UCSD-AML1 (cell line): Measurements from ENCODE around the gene SPTAN1.

ENCODE experiments used
- DNase-seq: peaks from one replicate; lab custom pipeline; 2025; ENCODE audit not compliant: unreplicated experiment; lab: John Stamatoyannopoulos, UW

The SPTAN1 gene

DNA sequence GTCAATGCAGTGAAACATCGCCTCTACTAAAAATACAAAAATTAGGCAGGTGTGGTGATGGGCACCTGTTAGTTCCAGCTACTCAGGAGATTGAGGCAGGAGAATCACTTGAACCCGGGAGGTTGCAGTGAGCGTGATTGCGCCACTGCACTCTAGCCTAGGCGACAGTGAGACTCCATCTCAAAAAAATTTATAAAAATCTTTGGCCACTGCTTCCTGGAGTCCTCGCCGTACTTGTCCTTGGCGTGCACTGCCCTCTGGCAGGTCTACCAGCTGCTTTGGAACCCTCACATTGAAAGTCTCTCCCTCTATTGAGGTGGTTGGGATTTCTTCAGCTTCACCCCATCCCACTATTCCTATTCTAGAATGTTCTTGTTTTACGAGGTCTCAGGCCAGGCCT lies 79.2 kb downstream of the SPTAN1 start:
- no peak for DNase-seq

DNA sequence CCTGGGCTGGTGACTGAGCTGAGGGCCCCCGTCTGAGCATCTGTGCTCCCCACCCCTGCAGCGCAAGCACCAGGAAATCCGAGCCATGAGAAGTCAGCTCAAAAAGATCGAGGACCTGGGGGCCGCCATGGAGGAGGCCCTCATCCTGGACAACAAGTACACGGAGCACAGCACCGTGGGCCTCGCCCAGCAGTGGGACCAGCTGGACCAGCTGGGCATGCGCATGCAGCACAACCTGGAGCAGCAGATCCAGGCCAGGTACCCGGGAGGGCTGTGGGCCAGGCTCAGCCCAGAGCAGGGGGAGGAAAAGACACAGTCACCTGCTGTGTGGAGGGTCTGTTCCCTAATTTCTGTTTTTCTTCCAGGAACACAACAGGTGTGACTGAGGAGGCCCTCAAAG lies 79.7 kb downstream of the SPTAN1 start:
- DNase-seq = no peak

DNA sequence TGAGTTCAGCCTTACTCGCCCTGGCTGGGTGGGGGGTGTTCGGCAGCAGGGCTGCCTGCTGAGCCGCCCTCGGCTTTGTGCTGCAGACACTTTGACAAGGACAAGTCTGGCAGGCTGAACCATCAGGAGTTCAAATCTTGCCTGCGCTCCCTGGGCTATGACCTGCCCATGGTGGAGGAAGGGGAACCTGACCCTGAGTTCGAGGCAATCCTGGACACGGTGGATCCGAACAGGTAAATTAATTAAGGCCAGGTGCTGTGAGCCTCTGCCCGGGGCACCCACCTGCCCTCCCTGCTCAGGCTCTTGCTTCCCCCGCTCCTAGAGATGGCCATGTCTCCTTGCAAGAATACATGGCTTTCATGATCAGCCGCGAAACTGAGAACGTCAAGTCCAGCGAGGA lies 80.1 kb downstream of the SPTAN1 start:
- DNase-seq = no peak

DNA sequence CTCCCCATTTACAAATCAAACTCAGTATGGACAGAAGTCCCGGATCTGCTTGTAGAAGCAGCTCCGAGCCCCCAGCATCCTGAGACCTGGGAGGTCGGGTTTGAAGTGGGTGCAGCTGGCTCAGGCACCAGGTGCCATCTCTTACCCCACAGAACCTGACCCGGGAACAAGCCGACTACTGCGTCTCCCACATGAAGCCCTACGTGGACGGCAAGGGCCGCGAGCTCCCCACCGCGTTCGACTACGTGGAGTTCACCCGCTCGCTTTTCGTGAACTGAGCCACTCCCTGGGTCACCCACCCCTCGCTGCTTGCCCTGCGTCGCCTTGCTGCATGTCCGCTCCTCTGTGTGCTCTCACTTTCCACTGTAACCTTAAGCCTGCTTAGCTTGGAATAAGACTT lies 80.7 kb downstream of the SPTAN1 start:
- DNase-seq = no peak

DNA sequence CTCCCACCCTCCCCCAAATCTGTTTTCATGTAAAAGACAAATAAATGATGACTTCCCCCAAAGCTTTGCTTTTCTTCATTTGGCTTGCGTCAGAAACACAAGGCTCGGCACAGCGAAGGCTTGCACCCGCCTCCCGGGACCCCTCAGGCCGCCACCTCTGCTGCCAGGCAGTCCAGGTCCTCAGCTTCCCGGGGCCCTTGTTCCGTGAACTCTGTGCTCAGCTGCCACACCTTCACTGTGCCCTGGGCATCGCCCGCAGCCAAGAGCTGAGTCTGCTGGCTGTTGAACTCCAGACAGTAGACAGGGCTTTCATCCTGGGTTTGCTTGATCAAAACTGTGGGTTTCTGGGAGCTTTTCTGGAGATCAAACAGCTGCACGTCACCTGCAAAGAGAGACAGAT lies 81.2 kb downstream of the SPTAN1 start:
- DNase-seq = no peak

DNA sequence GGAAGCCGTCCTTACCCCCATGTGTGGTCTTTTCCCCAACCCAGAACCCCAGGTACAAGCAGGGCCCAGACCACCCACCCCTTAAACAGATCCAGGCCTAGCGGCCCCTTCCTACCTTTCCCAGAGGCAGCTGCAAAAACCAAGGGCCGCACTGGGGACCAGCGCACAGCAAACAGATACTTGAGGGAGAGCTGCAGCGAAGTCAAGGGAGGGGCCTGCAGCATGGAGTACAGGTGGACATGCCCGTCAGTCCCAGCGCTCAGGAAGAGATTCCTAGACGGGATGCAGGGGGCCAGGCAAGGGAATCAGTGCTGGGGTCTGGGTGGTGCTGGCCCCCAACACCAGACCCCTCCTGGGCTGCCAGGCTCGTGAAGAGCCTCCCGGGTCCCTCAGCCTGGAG lies 81.7 kb downstream of the SPTAN1 start:
- no peak for DNase-seq

DNA sequence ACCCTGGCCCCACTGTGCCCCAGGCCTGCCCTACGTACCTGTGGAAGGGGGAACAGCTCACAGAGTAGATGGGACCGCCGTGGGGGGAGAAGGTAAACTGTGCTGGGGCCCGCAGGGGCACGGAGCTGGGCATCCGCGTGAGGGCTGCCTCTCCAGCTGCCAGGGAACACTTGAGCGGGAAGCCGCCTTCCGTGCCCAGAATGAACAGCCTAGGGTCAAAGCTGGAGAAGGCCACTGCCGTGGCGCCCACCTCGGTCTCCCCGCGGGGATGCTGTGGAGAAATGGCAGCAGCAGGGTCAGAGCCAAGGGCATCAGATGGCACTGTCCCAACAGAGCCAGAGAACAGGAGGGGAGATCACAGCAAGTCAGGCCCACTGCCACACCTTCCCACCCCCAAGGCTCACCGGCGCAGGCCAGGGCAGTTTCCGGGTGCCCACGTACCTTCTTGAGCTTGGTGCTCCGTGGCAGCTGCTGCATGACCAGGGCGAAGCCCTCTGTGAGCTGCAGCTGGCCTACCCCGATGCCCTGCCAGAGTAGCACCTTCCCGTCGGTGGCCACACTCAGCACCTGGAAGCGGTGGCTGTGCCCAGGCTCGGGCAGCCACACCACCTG lies 82.4 kb downstream of the SPTAN1 start:
- DNase-seq = no peak

DNA sequence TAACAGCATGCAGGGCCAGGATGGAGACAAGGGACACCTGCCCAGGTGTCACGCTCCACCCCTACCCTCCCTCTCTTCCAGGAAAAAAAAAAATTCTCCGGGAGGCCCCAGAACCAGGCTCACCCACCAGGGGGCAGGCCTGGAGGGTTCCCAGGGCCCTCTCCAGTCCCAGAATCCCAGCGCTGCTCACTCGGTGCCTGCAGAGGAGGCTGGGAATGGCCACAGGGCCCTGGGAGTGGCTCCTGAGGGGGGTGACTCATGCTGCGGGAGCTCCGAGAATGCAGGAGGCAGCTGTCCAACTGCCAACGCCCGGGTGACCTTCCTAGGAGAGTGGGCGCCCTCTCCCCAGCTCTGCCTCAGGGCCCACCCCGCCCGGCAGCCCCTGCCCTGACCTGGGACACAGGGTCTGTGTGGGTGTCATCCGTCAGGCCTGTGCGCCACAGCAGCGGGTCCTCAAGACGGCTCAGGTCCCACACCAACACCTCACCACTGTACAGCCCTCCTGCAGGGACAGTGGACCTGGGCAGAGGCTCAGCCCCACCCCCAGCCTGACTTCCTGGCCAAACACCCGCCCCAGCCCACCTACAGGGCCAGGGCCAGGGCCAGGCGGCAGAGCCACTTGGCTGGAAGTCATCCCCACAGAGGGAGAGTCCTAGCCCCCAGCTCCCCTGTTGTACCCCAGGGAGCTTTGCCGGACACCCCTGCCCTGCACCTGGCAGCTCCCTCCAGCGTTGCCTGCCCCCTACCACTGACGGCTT lies 83.1 kb downstream of the SPTAN1 start:
- DNase-seq = no peak

DNA sequence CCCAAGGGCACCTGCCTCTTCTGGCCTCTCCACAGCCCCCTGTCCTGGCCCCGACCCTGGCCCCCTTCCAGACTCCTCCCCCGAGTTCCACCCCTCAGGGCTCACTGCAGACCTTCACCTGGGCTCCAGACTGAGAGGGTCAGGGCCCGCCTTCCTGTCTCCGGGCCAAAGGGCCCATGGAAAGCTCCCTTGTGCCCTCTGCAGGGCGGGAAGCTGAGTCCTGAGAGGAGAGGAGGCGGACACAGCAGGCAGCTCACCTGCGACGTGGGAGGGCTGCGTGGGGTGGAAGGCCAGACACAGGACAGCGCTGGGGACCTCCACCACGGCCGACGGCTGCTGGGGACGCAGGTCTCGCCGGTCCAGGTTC lies 83.6 kb downstream of the SPTAN1 start:
- no peak for DNase-seq

DNA sequence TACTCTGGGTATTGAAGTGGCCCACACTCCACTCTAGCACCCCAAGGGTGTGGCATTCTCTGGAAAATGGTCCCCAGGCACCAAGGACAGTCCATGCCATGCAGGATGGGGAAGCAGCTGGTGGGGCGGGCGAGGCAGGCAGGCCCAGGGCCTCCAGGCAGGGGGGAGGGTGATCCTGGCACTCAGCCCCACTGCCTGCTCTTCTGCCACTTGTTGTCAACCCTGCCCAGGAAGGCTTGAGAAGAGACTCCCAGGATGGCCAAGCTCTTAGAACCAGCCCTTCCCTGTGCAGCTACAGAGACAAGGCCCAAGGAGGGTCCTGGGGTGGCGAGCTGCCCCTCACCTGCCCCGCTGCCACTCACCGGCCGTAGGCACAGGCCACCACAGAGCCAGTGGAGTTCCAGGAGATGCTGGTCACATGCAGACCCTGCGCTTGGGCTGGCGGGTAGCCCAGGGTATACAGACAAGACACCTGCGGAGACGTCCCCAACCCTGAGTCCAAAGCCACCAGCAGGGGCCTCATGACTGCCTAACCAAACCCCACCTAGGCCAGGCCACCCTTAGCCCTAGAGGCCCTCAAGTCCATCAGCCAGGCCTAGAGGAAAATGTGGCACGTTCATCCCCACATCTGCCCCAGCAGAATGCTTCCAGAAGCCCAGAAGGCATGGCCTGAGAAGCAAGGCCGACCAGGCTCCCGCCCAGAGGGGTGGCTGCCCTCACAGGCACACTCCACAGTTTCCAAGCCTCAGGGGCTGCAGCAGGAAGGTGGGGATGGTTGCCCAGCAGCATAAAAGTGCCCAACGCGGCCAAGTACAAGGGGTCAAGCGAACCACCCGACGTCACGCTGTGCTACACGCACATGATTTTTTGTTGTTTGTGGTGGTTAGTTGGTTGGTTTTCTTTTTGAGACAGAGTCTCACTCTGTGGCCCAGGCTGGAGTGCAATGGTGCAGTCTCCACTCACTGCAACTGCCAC lies 84.5 kb downstream of the SPTAN1 start:
- no peak for DNase-seq

DNA sequence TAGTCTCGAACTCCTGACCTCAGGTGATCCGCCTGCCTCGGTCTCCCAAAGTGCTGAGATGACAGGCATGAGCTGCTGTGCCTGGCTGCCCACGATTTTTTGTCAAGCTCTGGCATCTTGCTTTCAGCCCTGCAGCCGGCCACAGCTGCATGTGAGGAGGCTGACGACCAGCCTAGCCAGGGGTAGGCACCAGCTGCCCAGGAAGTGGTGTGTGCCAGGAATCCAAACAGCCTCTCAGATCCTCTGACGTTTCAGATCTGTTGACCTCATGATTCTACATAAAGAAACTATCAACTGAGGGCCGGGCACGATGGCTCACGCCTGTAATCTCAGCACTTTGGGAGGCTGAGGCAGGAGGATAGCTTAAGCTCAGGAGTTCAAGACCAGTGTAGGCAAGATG lies 85.3 kb downstream of the SPTAN1 start:
- DNase-seq = no peak

DNA sequence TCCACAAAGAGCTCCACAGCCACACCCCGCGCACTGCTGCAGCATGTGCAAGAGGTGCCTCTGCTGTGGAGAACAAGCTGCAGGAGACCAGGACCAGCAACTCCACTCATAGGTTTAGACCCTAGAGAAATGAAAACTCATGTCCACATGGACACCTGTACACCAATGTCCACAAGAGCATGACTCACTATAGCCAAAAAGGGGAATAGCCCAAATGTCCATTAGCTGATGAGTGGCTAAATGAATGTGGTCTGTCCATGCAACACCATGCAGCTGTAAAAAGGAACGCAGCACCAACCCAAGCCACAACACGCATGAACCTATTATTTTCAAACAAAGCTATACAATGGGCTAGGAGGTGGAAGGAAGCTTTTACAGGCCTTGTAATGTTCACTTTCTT lies 86.2 kb downstream of the SPTAN1 start:
- DNase-seq = no peak

DNA sequence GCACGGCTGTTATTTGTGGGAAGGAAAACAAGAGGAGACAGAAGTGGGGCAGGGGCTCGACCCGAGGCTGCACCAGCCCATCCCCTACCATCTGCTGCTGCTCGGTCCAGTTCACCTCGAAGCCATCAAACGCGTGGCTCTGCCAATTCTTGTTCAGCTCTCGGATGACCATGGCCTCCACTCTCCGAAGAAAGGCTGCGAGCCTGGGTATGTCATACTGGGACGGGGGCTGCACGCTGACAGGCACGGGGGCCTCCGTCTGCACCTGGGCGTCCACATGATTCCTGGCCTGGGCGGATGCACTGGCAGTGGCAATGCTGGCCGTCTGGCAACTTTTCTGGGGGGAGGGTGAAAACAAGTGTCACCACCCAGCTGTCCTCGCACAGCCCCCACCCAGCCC lies 88.2 kb downstream of the SPTAN1 start:
- no peak for DNase-seq

DNA sequence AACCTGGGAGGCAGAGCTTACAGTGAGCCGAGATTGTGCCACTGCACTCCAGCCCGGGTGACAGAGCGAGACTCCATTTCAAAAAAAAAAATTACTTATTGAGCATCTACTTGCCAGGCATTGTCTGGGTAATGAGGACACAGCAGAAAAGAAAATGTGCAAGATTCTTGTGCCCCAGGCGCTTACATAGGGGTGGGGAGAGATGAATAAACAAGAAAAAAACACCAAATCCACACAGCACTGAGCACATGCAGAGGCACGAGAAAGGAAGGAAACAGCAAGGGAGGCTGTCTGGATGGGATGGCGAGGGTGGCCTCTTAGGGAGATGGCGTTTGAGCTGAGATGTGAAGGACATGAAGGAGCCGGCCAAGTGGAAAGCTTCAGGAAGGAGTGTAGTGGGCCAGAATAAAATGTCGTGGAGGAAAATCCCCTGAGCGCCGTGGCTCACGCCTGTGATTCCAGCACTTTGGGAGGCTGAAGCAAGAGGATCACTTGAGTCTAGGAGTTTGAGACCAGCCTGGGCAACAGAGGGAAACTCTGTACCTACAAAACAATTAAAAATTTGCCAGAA lies 90.4 kb downstream of the SPTAN1 start:
- DNase-seq = no peak

DNA sequence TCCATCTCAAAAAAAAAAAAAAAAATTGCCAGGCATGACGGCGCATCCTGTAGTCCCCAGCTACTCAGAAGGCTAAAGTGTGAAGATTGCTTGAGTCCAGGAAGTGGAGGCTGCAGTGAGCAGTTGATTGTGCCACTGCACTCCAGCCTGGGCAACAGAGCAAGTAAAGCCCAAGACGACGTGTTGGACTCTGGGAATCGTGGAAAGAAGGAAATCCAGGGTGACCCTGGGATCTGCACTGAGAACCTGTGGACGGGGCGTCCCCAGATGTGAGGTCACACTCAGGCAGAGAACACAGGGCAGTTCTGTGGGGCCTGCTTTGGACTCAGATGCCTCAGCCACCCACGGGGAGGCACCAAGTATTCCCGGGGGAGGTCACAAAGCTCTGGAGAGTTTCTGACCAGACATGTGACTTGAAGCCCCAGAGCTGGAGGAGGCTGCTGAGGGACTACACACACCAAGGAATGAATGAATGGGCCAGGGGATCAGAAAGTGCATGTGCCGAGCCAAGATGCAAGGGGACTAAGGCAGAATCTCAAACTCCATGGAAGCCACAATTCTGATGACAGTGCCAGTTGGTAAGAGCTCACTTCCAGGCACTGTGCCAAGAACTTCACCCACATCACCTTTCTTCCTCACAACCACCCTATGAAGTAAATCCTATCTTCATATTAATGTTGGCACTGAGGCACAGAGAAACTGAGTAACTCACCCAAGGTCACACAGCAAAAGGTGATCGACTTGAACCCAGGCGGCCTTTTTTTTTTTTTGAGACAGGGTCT lies 91.3 kb downstream of the SPTAN1 start:
- peak; percentile 24 for DNase-seq

DNA sequence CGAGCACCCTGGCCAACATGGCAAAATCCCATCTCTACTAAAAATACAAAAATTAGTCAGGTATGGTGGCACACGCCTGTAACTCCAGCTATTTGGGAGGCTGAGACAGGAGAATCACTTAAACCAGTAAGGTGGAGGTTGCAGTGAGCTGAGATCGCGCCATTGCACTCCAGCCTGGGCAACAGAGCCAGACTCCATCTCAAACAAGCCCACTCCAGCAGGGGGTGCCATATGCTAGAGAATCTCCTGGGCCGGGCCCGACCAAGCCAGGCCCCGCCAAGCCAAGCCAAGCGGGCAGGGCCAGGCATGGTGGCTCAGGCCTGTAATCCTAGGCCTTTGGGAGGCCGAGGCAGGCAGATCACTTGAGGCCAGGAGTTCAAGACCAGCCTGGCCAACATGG lies 95.8 kb downstream of the SPTAN1 start:
- DNase-seq = peak; percentile 66

DNA sequence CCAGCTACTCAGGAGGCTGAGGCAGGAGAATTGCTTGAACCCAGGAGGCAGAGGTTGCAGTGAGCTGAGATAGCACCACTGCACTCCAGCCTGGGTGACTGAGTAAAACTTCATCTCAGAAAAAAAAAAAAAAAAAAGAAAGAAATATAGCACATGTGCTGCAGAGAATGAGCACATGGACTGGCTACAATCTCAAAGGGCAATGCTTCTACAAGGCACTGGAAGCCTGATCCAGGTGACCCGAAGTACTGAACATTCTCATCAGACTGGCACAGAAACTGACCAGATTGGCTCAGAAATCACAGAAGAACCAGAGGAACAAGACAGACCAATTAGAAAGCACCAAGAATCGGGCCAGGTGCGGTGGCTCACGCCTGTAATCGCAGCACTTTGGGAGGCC lies 99.4 kb downstream of the SPTAN1 start:
- no peak for DNase-seq

DNA sequence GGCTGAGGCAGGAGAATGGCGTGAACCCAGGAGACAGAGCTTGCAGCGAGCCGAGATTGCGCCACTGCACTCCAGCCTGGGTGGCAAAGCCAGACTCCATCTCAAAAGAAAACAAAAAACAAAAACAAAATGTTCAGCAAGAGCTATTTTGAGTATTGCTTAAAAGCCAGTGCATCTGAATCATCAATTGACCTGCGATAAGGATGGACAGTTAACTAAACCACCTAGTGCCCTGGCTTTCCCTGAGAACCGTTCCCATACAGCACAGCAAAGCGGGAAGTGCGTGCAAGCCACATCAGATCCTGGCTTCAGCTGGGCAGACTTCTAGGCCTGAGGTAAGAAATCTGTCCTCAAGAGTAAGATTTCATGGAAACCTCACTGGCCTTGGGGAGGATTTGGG lies 101.5 kb downstream of the SPTAN1 start:
- DNase-seq = no peak

DNA sequence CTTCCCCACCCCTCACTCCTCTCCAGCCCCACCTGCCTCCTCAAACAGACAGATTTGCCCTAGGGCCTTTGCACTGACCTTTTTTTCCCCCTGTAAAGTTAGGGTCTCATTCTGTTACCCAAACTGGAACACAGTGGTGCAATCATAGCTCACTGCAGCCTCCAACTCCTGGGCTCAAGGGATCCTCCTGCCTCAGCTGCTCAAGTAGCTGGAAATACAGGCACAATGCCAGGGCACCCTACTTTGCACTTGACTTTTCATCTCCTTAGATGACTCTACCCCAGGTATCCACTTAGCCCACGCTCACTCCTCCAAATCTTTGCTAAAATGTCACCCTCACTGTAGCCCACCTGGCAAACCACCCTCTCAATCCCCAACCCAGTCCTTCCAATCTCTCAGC lies 102.1 kb downstream of the SPTAN1 start:
- no peak for DNase-seq

DNA sequence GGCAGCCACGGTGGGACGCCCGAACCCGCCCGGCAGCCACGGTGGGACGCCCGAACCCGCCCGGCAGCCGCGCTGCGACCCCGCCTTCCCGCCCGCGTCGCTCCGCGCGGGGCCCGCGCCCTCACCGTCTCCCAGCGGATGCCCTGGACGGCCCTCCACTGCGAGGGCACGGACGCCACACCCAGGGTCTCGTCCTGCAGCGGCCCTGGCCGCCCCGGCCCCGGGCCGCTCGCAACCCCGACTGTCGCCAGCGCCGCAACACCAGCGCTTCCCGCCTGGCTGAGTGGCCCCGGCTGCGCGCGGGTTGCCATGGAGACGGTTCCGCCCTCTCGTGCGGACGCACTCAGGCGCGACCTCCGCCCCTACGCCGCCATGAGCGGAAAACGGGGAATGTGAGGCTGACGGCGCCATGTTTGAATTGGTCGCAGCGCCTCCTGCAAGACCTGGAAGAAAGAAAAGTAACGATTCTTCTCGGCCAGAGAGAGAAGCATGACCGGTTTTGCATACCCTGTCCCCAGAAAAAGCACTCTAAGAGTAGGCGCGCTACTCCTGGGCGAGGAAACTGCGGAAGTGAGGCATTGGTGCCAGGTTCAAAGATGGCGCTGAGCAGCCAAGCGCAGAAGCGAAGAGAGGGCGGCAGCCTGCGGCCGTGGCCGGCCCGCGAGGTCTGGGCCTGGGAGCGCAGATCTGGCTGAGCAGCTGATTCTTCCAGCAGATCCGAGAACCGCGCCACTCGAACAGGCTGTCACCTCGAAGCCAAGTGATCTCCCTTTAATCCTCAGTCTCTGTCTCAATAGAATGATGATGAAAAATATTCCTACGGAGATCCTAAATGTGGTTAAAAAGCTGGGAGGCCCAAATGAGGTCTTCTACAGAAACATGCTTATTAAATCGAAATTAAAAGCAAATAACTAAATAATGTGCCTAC lies 104.3 kb downstream of the SPTAN1 start, which contains the start of gene DYNC2I2:
DYNC2I2 (minus strand) TSS at position 432 of the 928 bp plus-strand sequence; CDS start at position 311, 121 bp downstream.
- DNase-seq = peak; percentile 95
